GM12872 (cell line): Measurements from ENCODE around the gene LRRC14B.

Source experiments
- CTCF ChIP-seq: IDR thresholded peaks from 3 replicates; pipeline ENCODE4 v1.5.1; 2011; ENCODE audit warnings: low read depth, mild to moderate bottlenecking, low read length, moderate library complexity; ENCODE audit not compliant: insufficient read depth

Gene LRRC14B

GRCh38 chr5:180286-180918 is 10.9 kb upstream of the LRRC14B start:
- TF ChIP-seq CTCF, result no peak

GRCh38 chr5:181160-181559 is 10.1 kb upstream of the LRRC14B start:
- TF ChIP-seq CTCF, result no peak

GRCh38 chr5:181566-181965 is 9.7 kb upstream of the LRRC14B start:
- no peak for TF ChIP-seq CTCF

- no peak for TF ChIP-seq CTCF
Observed at GRCh38 chr5:182126-182525, 9.2 kb upstream of the LRRC14B start.

- no peak for TF ChIP-seq CTCF
Observed at GRCh38 chr5:184471-184870, 6.8 kb upstream of the LRRC14B start.

- no peak for TF ChIP-seq CTCF
Observed at GRCh38 chr5:185095-186070, 5.9 kb upstream of the LRRC14B start.
